HCT116 (cell line): ENCODE results near the gene FXYD1. TPM values are rescaled to one million over a fixed set of nuclear protein-coding genes. Genes with fewer than 3 reads are reported as not detected.

Experiments
- ATAC-seq: fragments of 200-7000 bp; cut with Tn5 transposase; 2 replicates; pipeline ENCODE4 v1.9.1; 2020; ENCODE audit warnings: mild to moderate bottlenecking, moderate library complexity
- BruUV-seq: library from RNA; stranded (reverse); fragments of 400-500 nt; replicated peaks from 2 replicates; lab custom pipeline; 2021; lab: Mats Ljungman, UMichigan
- CTCF ChIA-PET: fragments of 300-600 bp; sonication (Branson Sonifier 250); formaldehyde crosslinking; loops from one replicate; lab custom pipeline; 2021; ENCODE audit warnings: antibody characterized with exemption; lab: Charles Lee
- POLR2A ChIA-PET: fragments of 300-600, 350-600 bp; sonication (Branson Sonifier 250); formaldehyde crosslinking; loops from one replicate; lab custom pipeline; 2021; ENCODE audit warnings: antibody characterized with exemption; lab: Charles Lee
- RAD21 ChIA-PET, 2 experiments: fragments of 300-600 bp; sonication (Branson Sonifier 250); formaldehyde crosslinking; loops; one replicate each; lab custom pipeline; 2023; ENCODE audit warnings: low total read pairs in 2 of 2; ENCODE audit not compliant: uncharacterized antibody in 2 of 2, unreplicated experiment in 2 of 2, low non-redundant PET in 1 of 2; lab: Charles Lee
- DNase-seq: peaks from one replicate; pipeline ENCODE4 v3.0.0-alpha.2; 2010; ENCODE audit warnings: low read depth, low spot score
- H2AFZ ChIP-seq: fragments of 200-600 bp; shearing (Covaris generic), sonication (generic); 2 replicates; pipeline ENCODE4 v1.6.1; 2017; ENCODE audit warnings: low read depth, mixed run types, mixed read lengths, antibody characterized with exemption, low read length; ENCODE audit not compliant: poor library complexity, severe bottlenecking
- H3K27ac ChIP-seq: 2 replicates; pipeline ENCODE4 v1.5.1; 2012; ENCODE audit warnings: low read depth, low read length
- H3K27me3 ChIP-seq: fragments of 200-600 bp; sonication (generic); 2 replicates; pipeline ENCODE4 v1.6.1; 2016; ENCODE audit warnings: mixed run types, low read length, mixed read lengths; ENCODE audit not compliant: insufficient read depth
- H3K36me3 ChIP-seq, 2 experiments: fragments of 200-500 bp in 1 of 2; fragments of 200-600 bp in 1 of 2; sonication (Bioruptor generic) in 1 of 2; sonication (generic) in 1 of 2; 2 replicates each; pipeline versions ENCODE4 v1.5.1 to v1.6.1; 2014 to 2016; ENCODE audit warnings: low read length in 2 of 2, inconsistent platforms in 1 of 2, mixed read lengths in 1 of 2, mixed run types in 1 of 2; ENCODE audit not compliant: insufficient read depth in 2 of 2, control insufficient read depth in 1 of 2
- H3K4me1 ChIP-seq, 2 experiments: fragments of 200-600 bp in 1 of 2; sonication (generic) in 1 of 2; 2 replicates each; pipeline versions ENCODE4 v1.5.1 to v1.6.1; 2012 to 2017; ENCODE audit warnings: low read length in 2 of 2, inconsistent platforms in 1 of 2, mild to moderate bottlenecking in 1 of 2, mixed read lengths in 1 of 2, mixed run types in 1 of 2, moderate library complexity in 1 of 2; ENCODE audit not compliant: insufficient read depth in 2 of 2, control insufficient read depth in 1 of 2
- H3K4me2 ChIP-seq: fragments of 200-600 bp; sonication (generic); 2 replicates; pipeline ENCODE4 v1.6.1; 2017; ENCODE audit warnings: mixed run types, low read length, mixed read lengths
- H3K4me3 ChIP-seq, 2 experiments: fragments of 200-600 bp in 1 of 2; sonication (generic) in 1 of 2; replicated peaks in 1 of 2; 2 replicates each; pipeline ENCODE4 v1.5.1; 2011 to 2016; ENCODE audit warnings: low read length in 2 of 2, control low read depth in 1 of 2, low read depth in 1 of 2, mild to moderate bottlenecking in 1 of 2, mixed read lengths in 1 of 2, mixed run types in 1 of 2
- H3K79me2 ChIP-seq: fragments of 200-600 bp; sonication (generic); 2 replicates; pipeline ENCODE4 v1.6.1; 2017; ENCODE audit warnings: mild to moderate bottlenecking, mixed run types, low read length, moderate library complexity, mixed read lengths; ENCODE audit not compliant: insufficient read depth
- H3K9ac ChIP-seq: fragments of 200-600 bp; sonication (generic); 2 replicates; pipeline ENCODE4 v1.6.1; 2016; ENCODE audit warnings: low read length, mixed read lengths
- H3K9me2 ChIP-seq: fragments of 200-600 bp; sonication (generic), shearing (Covaris generic); 2 replicates; pipeline ENCODE4 v1.6.1; 2017; ENCODE audit warnings: mixed run types, mild to moderate bottlenecking, moderate library complexity; ENCODE audit not compliant: insufficient read depth
- H3K9me3 ChIP-seq, 2 experiments: fragments of 200-500 bp in 1 of 2; fragments of 200-600 bp in 1 of 2; sonication (Bioruptor generic) in 1 of 2; sonication (generic) in 1 of 2; 2 replicates each; pipeline ENCODE4 v1.6.1; 2014 to 2017; ENCODE audit warnings: low read length in 2 of 2, mixed read lengths in 2 of 2, inconsistent platforms in 1 of 2, low read depth in 1 of 2, mild to moderate bottlenecking in 1 of 2, mixed run types in 1 of 2, moderate library complexity in 1 of 2; ENCODE audit not compliant: control insufficient read depth in 1 of 2, insufficient read depth in 1 of 2
- H4K20me1 ChIP-seq: fragments of 200-600 bp; sonication (generic), shearing (Covaris generic); 2 replicates; pipeline ENCODE4 v1.6.1; 2017; ENCODE audit warnings: mixed run types, mild to moderate bottlenecking, moderate library complexity; ENCODE audit not compliant: insufficient read depth
- CBX3 ChIP-seq: IDR thresholded peaks from 2 replicates; pipeline ENCODE4 v1.6.1; 2012; ENCODE audit warnings: low read depth
- CEBPB ChIP-seq: IDR thresholded peaks from 2 replicates; pipeline ENCODE4 v1.6.1; 2012; ENCODE audit warnings: low read depth
- EGR1 ChIP-seq: IDR thresholded peaks from 2 replicates; pipeline ENCODE4 v1.6.1; 2012; ENCODE audit warnings: low read depth
- EZH2 ChIP-seq: fragments of 200-600 bp; sonication (generic); IDR thresholded peaks from 2 replicates; pipeline ENCODE4 v1.6.1; 2017; ENCODE audit warnings: antibody characterized with exemption, mixed run types
- EZH2phosphoT487 ChIP-seq: fragments of 200-600 bp; IDR thresholded peaks from 2 replicates; pipeline ENCODE4 v1.6.1; 2018; ENCODE audit warnings: antibody characterized with exemption, borderline replicate concordance
- FOSL1 ChIP-seq: IDR thresholded peaks from 2 replicates; pipeline ENCODE4 v1.6.1; 2012; ENCODE audit warnings: low read depth
- JUND ChIP-seq: IDR thresholded peaks from 2 replicates; pipeline ENCODE4 v1.6.1; 2012
- POLR2A ChIP-seq: IDR thresholded peaks from 2 replicates; pipeline ENCODE4 v1.7.0; 2011; ENCODE audit warnings: borderline replicate concordance; ENCODE audit not compliant: insufficient read depth, insufficient read length; ENCODE audit errors: extremely low read depth
- POLR2AphosphoS5 ChIP-seq: IDR thresholded peaks from 2 replicates; pipeline ENCODE4 v1.6.1; 2011; ENCODE audit warnings: mild to moderate bottlenecking, low read depth, low read length, moderate library complexity
- SP1 ChIP-seq: IDR thresholded peaks from 2 replicates; pipeline ENCODE4 v1.6.1; 2012; ENCODE audit warnings: low read depth
- SRF ChIP-seq: IDR thresholded peaks from 2 replicates; pipeline ENCODE4 v1.6.1; 2012; ENCODE audit warnings: low read depth
- ZFX ChIP-seq: fragments of 450-650 bp; IDR thresholded peaks from 2 replicates; pipeline ENCODE4 v1.6.1; 2017
- ZNF274 ChIP-seq: fragments of 200-500 bp; sonication (Bioruptor generic); IDR thresholded peaks from 2 replicates; pipeline ENCODE4 v1.6.1; 2014; ENCODE audit warnings: mild to moderate bottlenecking, low read depth, low read length, inconsistent platforms
- intact Hi-C: fragments of 100-400 bp; cut with micrococcal nuclease; formaldehyde crosslinking; loops from 2 replicates; pipeline ENCODE4 v1.10.0; 2022
- total RNA-seq: library from RNA; stranded (reverse); gene quantifications from one replicate; pipeline ENCODE4 v1.2.1, GENCODE V29; 2021; ENCODE audit not compliant: unreplicated experiment
- TF ChIP-seq, protein P1 (sequence below), 3 experiments: fragments of 200-600 bp in 1 of 3; sonication (generic) in 1 of 3; IDR thresholded peaks in 2 of 3; conservative IDR thresholded peaks in 1 of 3; 2 replicates each; pipeline ENCODE4 v1.5.1; 2012 to 2017; ENCODE audit warnings: low read depth in 2 of 3, low read length in 2 of 3, antibody characterized with exemption in 1 of 3, borderline replicate concordance in 1 of 3, control low read depth in 1 of 3, mild to moderate bottlenecking in 1 of 3, mixed read lengths in 1 of 3, mixed run types in 1 of 3, moderate library complexity in 1 of 3; ENCODE audit not compliant: insufficient read depth in 1 of 3
- TF ChIP-seq, protein P2 (sequence below): IDR thresholded peaks from 2 replicates; pipeline ENCODE4 v1.6.1; 2011; ENCODE audit warnings: mild to moderate bottlenecking, low read length, moderate library complexity; ENCODE audit not compliant: insufficient replicate concordance; ENCODE audit errors: extremely low read depth
- TF ChIP-seq, protein P3 (sequence below): IDR thresholded peaks from 2 replicates; pipeline ENCODE4 v1.6.1; 2012

The FXYD1 gene
- total RNA-seq, 1 experiment from 2014 or later: 7.8 TPM

DNA sequence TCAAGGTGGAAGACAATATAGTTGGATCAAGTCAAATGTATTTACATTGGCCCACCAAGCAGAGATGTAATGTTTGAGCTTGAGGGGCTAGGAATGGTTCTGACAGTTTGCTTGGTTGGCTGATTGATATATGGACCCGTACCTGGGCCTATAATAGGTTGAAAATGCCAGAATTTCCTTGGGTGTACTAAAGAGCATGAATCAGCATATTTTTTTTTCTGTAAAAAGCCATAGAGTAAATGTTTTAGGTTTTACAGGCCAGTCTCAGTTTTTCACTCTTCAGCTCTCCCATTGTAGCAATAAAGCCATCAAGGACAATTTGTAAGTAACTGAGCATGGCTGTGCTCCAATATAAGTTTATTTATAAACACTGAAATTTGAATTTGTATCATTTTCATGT is 42.8 kb downstream of the FXYD1 start (continued):
- no peak for TF ChIP-seq ZNF274
- TF ChIP-seq CBX3: no peak
- TF ChIP-seq, protein P1, sequence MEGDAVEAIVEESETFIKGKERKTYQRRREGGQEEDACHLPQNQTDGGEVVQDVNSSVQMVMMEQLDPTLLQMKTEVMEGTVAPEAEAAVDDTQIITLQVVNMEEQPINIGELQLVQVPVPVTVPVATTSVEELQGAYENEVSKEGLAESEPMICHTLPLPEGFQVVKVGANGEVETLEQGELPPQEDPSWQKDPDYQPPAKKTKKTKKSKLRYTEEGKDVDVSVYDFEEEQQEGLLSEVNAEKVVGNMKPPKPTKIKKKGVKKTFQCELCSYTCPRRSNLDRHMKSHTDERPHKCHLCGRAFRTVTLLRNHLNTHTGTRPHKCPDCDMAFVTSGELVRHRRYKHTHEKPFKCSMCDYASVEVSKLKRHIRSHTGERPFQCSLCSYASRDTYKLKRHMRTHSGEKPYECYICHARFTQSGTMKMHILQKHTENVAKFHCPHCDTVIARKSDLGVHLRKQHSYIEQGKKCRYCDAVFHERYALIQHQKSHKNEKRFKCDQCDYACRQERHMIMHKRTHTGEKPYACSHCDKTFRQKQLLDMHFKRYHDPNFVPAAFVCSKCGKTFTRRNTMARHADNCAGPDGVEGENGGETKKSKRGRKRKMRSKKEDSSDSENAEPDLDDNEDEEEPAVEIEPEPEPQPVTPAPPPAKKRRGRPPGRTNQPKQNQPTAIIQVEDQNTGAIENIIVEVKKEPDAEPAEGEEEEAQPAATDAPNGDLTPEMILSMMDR (IDR thresholded peaks at IDR 0.05 in 2 of 3, conservative IDR thresholded peaks at IDR 0.05 in 1 of 3; ENCODE audit: borderline replicate concordance in 1 of 3, insufficient read depth in 1 of 3, low read depth in 2 of 3, low read length in 2 of 3): no peak
- TF ChIP-seq, protein P2, sequence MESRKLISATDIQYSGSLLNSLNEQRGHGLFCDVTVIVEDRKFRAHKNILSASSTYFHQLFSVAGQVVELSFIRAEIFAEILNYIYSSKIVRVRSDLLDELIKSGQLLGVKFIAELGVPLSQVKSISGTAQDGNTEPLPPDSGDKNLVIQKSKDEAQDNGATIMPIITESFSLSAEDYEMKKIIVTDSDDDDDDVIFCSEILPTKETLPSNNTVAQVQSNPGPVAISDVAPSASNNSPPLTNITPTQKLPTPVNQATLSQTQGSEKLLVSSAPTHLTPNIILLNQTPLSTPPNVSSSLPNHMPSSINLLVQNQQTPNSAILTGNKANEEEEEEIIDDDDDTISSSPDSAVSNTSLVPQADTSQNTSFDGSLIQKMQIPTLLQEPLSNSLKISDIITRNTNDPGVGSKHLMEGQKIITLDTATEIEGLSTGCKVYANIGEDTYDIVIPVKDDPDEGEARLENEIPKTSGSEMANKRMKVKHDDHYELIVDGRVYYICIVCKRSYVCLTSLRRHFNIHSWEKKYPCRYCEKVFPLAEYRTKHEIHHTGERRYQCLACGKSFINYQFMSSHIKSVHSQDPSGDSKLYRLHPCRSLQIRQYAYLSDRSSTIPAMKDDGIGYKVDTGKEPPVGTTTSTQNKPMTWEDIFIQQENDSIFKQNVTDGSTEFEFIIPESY: no peak
- TF ChIP-seq POLR2AphosphoS5: no peak
- TF ChIP-seq FOSL1: no peak
- TF ChIP-seq, protein P3, sequence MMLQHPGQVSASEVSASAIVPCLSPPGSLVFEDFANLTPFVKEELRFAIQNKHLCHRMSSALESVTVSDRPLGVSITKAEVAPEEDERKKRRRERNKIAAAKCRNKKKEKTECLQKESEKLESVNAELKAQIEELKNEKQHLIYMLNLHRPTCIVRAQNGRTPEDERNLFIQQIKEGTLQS: no peak
- no peak for TF ChIP-seq SP1
- TF ChIP-seq EZH2phosphoT487: no peak

DNA sequence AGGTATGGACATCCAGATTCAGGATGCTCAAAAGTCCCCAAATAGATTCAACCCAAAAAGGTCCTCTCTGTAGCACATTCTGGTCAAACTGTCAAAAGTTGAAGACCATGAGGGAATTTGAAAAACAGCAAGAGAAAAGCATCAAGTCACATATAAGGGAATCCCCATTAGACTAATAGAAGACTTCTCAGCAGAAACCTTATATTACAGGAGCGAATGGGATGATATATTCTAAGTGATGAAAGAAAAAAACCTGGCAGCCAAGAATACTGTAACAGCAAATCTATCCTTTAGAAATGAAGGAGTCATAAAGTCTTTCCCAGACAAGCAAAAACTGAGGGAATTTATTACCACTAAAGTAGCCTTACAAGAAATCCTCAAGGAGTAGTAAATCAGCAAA is 45.6 kb downstream of the FXYD1 start:
- Histone ChIP-seq H3K27ac (no peak overlapping the region), H3K4me1 (no peaks in the 10 kb centered on the region), H3K36me3 (no peaks in the 10 kb centered on the region), H3K4me3 (no peak overlapping the region), H3K4me2 (no peak overlapping the region), H4K20me1 (no peaks in the 10 kb centered on the region), H2AFZ (no peak overlapping the region), H3K79me2 (no peaks in the 10 kb centered on the region), H3K27me3 (no peaks in the 10 kb centered on the region), H3K9ac (no peak overlapping the region), H3K9me2 (no peaks in the 10 kb centered on the region), H3K9me3 (no peaks in the 10 kb centered on the region)
- no TSS peak for BruUV-seq
- intact Hi-C loops: no loop called here
- DNase-seq (no peak), ATAC-seq (no peak)
- ChIA-PET CTCF (no interaction called here), RAD21 (no interaction called here), POLR2A (no interaction called here)
- TF ChIP-seq SRF (no peak), EZH2phosphoT487 (no peak), CEBPB (no peak), EGR1 (no peak), EZH2 (no peak), JUND (no peak), POLR2A (no peak), SP1 (no peak), ZFX (no peak), POLR2AphosphoS5 (no peak)
- TF ChIP-seq, protein P3: no peak
